ENCODE results near the gene TBC1D1. TPM values are rescaled to one million over a fixed set of nuclear protein-coding genes. Genes with fewer than 3 reads are reported as not detected.
A peak's percentile ranks its signal among the peaks of the same experiment; 100 is the strongest.

The TBC1D1 gene
- polyA plus RNA-seq, 3 donors from 2014 or later, result 15.2 to 33.3 (median 18.0) TPM

- H3K27me3 Mint-ChIP-seq (ENCODE audit: low read depth in 3 of 3), result no peaks in the 10 kb centered on the region
- H3K4me3 Mint-ChIP-seq, result no peak overlapping the region
- peaks cover 12% of the 10 kb centered on the region in 2 donors for H3K4me1 Mint-ChIP-seq
- DNase-seq, result no peak
- H3K27ac Mint-ChIP-seq, result peak overlapping the region in 2 of 6 donors; percentile 7 to 24
- H3K36me3 Mint-ChIP-seq, result peaks cover 16 to 33% (median 23%) of the 10 kb centered on the region in 3 donors
- H3K9me3 Mint-ChIP-seq, result no peaks in the 10 kb centered on the region
Measured at GRCh38 chr4:38080061-38080974, 189.4 kb downstream of the TBC1D1 start.

DNA sequence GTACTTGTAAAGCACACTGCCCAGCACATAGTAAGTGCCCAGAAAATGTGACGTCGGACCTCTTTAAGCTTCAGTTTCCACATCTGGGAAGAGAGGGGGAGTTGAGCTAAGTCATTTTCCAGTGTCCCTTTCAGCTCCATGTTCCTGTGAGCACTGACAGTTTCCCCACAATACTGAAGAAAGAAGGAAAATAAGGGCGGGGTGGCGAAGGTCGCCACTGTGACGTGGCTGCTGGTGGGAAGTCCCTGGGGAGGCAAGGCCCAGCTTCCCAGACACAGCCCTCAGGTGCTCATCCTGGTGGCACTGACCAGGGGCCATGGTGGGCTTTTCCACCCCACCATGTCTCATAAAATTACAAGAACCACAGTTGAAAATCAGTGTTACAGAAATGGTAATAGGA, 191.1 kb downstream of the TBC1D1 start:
- peaks cover 14 to 24% (median 14%) of the 10 kb centered on the region in 3 donors for H3K36me3 Mint-ChIP-seq
- peaks cover 12 to 14% of the 10 kb centered on the region in 2 donors for H3K4me1 Mint-ChIP-seq
- H3K9me3 Mint-ChIP-seq, result no peaks in the 10 kb centered on the region
- H3K4me3 Mint-ChIP-seq, result no peak overlapping the region
- no peak for DNase-seq
- peak overlapping the region in 2 of 6 donors; percentile 39 to 76 for H3K27ac Mint-ChIP-seq
- no peaks in the 10 kb centered on the region for H3K27me3 Mint-ChIP-seq (ENCODE audit: low read depth in 3 of 3)

GRCh38 chr4:38082424-38083385, 191.8 kb downstream of the TBC1D1 start:
- no peaks in the 10 kb centered on the region for H3K27me3 Mint-ChIP-seq (ENCODE audit: low read depth in 3 of 3)
- DNase-seq, result no peak
- H3K9me3 Mint-ChIP-seq, result no peaks in the 10 kb centered on the region
- no peak overlapping the region for H3K27ac Mint-ChIP-seq
- peaks cover 12 to 27% (median 13%) of the 10 kb centered on the region in 3 donors for H3K36me3 Mint-ChIP-seq
- H3K4me1 Mint-ChIP-seq, result peaks cover 12 to 17% of the 10 kb centered on the region in 2 donors
- no peak overlapping the region for H3K4me3 Mint-ChIP-seq

DNA sequence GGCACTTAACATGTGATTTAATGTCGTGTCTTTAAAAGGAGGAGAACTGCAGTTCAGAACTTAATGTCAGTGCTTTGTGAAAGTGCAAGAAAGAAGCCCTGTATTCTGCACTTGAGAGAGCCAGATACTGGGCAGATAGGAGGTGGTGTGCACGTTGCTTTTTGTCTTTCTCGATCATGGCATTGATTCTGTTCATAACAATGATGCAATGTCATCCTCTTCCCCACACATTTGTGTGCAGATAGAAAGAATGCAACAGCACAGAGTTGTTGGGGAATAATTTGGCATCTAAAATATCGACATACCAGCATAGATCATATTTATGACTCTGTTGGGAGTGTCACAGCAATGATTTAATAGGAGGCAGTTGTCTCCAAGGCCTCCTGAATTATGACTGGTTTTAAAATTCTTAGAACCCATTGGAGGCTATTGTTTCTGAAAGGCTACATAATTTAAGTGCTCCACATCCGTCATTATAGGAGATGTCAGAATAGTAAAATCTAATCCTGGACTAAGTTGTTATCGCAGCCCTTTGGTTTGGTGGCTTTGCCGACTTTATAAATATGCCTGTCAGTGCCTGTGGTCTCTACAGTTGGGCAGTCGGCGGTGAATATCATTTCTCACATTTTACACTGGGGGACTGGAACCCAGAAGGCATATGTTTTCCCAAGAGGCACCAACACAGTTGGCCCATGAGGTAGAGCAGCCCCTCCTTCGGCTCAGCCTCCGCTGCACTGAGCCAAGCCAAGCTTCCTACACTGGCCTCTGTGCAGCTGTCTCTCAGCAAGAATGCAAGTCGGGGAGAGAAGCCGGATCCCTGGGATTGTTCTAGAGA, 194.2 kb downstream of the TBC1D1 start:
- peaks cover 0 to 4% of the 10 kb centered on the region in 2 donors for H3K4me1 Mint-ChIP-seq
- peaks cover 9 to 27% (median 11%) of the 10 kb centered on the region in 3 donors for H3K36me3 Mint-ChIP-seq
- H3K4me3 Mint-ChIP-seq, result no peak overlapping the region
- no peaks in the 10 kb centered on the region for H3K9me3 Mint-ChIP-seq
- no peak overlapping the region for H3K27ac Mint-ChIP-seq
- no peak for DNase-seq
- no peaks in the 10 kb centered on the region for H3K27me3 Mint-ChIP-seq (ENCODE audit: low read depth in 3 of 3)

DNA sequence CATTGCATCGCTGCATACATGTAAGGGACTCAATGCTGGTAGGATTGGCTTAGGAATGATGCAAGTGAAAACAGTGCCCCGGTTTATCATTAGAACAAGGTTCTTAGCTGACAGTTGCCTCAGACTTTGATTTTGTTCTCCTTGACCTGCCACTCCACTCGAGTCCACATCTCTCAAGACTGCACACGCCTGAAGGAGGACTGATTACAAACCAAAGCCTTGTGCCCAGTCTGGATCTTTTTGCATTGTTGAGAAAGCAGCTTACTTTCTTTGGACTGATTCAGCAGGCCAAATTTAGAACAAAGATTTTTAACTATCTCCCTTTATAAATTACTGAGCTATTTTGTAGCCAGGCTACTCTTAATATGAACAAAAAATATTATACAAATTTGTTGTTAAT, 194.9 kb downstream of the TBC1D1 start:
- DNase-seq, result no peak
- Mint-ChIP-seq H3K9me3 (no peaks in the 10 kb centered on the region), H3K27me3 (ENCODE audit: low read depth in 3 of 3) (no peaks in the 10 kb centered on the region), H3K4me1 (peaks cover 2 to 9% of the 10 kb centered on the region in 2 donors), H3K4me3 (no peak overlapping the region), H3K27ac (no peak overlapping the region), H3K36me3 (peaks cover 15 to 34% (median 18%) of the 10 kb centered on the region in 3 donors)

DNA sequence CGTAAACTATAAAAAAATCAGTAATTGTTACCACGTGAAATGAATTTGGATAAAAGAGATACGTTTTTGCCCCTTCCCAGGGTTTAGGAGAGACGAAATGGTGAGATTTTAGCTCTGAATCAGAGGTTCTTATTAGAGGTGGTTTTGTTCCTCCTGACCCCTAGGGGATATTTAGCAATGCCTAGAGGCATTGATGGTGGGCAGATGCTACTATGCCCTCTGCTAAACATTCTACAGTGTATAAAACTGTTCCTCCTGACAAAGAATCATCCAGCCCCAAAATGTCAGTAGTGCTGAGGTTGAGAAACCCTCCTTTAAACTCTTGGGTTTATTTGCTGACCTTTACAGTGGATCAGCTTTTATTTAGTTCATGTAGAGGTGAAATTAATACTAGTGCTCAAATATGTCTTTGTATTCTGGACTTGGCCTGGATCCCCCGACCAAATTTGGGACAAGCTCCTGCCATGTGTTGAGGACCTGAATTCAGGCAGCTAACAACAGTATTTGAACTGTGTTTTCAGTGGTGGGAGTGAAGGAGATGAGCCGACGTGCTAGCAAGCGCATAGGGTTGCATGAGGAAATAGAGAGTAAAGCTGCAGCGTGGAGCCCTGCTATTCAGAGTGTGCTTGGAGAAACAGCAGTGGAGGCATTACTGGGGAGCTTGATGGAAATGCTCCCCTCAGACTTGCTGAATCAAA, 195.4 kb downstream of the TBC1D1 start:
- no peak overlapping the region for H3K27ac Mint-ChIP-seq
- H3K36me3 Mint-ChIP-seq, result peaks cover 20 to 38% (median 22%) of the 10 kb centered on the region in 3 donors
- H3K27me3 Mint-ChIP-seq (ENCODE audit: low read depth in 3 of 3), result no peaks in the 10 kb centered on the region

GRCh38 chr4:38086849-38087226, 196.0 kb downstream of the TBC1D1 start:
- Mint-ChIP-seq H3K4me1 (peaks cover 2 to 16% of the 10 kb centered on the region in 2 donors), H3K36me3 (peaks cover 23 to 38% (median 23%) of the 10 kb centered on the region in 3 donors), H3K27ac (no peak overlapping the region), H3K27me3 (ENCODE audit: low read depth in 3 of 3) (no peaks in the 10 kb centered on the region), H3K9me3 (no peaks in the 10 kb centered on the region), H3K4me3 (no peak overlapping the region)
- no peak for DNase-seq

More for the DNA sequence above, 195.4 kb downstream of the TBC1D1 start:
- Mint-ChIP-seq H3K9me3 (no peaks in the 10 kb centered on the region), H3K4me3 (no peak overlapping the region), H3K4me1 (peaks cover 2 to 15% of the 10 kb centered on the region in 2 donors)
- DNase-seq, result no peak

DNA sequence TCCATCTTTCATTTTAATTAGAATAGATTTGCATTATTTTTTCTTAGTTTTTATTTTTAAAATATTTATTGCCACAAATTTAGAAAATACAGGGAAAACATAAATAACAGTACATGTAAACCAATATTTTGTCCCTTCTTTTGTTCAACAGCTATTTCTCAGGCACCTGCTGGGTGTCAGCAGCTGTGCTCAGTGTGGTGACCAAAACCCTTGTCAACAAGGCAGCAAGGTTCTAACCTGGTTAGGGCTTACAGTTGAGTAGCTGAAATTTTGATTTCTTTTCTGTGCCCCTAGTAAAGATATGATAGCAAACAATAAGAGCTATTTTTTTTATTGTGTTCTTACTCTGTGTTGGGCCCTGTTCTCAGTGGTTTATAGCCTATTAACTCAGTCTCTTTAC, 197.4 kb downstream of the TBC1D1 start:
- Mint-ChIP-seq H3K36me3 (peaks cover 26 to 40% (median 30%) of the 10 kb centered on the region in 3 donors), H3K4me1 (peaks cover 2 to 16% of the 10 kb centered on the region in 2 donors), H3K4me3 (no peak overlapping the region), H3K27ac (no peak overlapping the region), H3K27me3 (ENCODE audit: low read depth in 3 of 3) (no peaks in the 10 kb centered on the region), H3K9me3 (no peaks in the 10 kb centered on the region)
- DNase-seq, result no peak

GRCh38 chr4:38089961-38090360, 199.1 kb downstream of the TBC1D1 start:
- H3K4me1 Mint-ChIP-seq, result peaks cover 2 to 16% of the 10 kb centered on the region in 2 donors
- no peaks in the 10 kb centered on the region for H3K9me3 Mint-ChIP-seq
- DNase-seq, result no peak
- peaks cover 26 to 40% (median 26%) of the 10 kb centered on the region in 3 donors for H3K36me3 Mint-ChIP-seq
- no peak overlapping the region for H3K27ac Mint-ChIP-seq
- H3K4me3 Mint-ChIP-seq, result no peak overlapping the region
- H3K27me3 Mint-ChIP-seq (ENCODE audit: low read depth in 3 of 3), result no peaks in the 10 kb centered on the region

DNA sequence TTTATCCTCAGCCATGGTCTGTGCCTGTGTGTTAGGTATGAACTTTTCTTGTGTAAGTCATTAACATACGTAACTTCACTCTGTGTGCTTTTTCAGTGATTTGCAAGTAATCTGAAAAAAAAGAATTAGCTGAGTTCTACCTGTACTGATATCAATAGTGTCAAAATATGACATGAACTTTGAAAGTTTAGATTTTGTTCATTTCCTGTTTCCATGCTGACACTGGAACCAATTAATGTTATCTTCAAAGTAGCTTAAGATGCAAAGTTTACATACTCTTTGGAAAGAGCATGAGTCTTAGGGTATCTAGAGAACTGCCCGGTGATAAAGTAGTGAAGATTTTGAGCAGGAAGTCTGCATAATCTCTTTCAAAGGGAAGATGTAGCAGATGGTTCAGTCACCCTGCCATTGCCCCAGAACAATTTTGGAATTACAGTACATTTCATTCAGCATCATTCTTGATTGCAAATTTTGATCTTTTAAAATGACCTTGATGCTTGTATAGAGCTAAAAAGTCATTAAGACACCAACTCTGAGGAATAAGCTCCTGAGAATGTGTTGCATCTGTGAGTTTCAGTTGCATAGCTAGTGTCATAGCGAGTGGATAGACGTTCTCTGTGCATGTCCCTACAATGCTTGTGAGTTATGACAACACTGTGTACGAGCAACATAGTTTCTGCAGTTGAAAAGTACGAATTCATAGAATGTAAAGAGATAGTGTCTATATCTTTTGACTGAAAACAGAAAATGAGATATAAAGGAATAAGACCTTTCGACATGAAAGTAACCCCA, 199.8 kb downstream of the TBC1D1 start:
- H3K27ac Mint-ChIP-seq, result peak overlapping the region in 2 of 6 donors; percentile 29
- no peak overlapping the region for H3K4me3 Mint-ChIP-seq
- H3K4me1 Mint-ChIP-seq, result peaks cover 2 to 16% of the 10 kb centered on the region in 2 donors
- H3K27me3 Mint-ChIP-seq (ENCODE audit: low read depth in 3 of 3), result no peaks in the 10 kb centered on the region
- peaks cover 29 to 46% (median 33%) of the 10 kb centered on the region in 3 donors for H3K36me3 Mint-ChIP-seq
- no peak for DNase-seq
- H3K9me3 Mint-ChIP-seq, result no peaks in the 10 kb centered on the region

GRCh38 chr4:38091636-38092035, 200.8 kb downstream of the TBC1D1 start:
- Mint-ChIP-seq H3K27ac (peak overlapping the region in 1 of 6 donors; percentile 40), H3K9me3 (no peaks in the 10 kb centered on the region), H3K4me1 (peaks cover 2 to 16% of the 10 kb centered on the region in 2 donors), H3K4me3 (no peak overlapping the region), H3K36me3 (peaks cover 37 to 55% (median 39%) of the 10 kb centered on the region in 3 donors), H3K27me3 (ENCODE audit: low read depth in 3 of 3) (no peaks in the 10 kb centered on the region)
- no peak for DNase-seq

DNA sequence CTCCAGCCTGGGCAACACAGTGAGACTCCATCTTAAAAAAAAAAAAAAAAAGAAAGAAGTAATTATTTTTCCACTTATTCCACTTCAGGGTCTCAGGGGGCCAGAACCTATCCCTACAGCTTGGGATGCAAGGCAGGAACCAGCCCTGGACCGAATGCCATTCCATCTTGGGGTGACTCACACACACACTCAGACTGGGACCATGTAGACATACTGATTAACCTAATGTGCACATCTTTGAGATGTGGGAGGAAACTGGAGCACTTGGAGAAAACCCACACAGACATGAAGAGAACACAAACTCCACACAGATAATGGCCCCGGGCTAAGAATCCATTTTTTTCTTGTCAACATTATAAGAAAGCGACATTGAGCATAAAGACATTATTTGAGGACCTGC, 201.8 kb downstream of the TBC1D1 start:
- Mint-ChIP-seq H3K27me3 (ENCODE audit: low read depth in 3 of 3) (no peaks in the 10 kb centered on the region), H3K27ac (peak overlapping the region in 1 of 6 donors; percentile 3), H3K36me3 (peaks cover 40 to 51% (median 43%) of the 10 kb centered on the region in 3 donors), H3K4me1 (peaks cover 2 to 12% of the 10 kb centered on the region in 2 donors), H3K4me3 (no peak overlapping the region), H3K9me3 (no peaks in the 10 kb centered on the region)
- no peak for DNase-seq
